Measurements from ENCODE around the gene RSAD2. TPM values are rescaled to one million over a fixed set of nuclear protein-coding genes. Genes with fewer than 3 reads are reported as not detected.

Gene RSAD2
- total and polyA plus RNA-seq, 2 donors (not counting 1 experiment from before 2014, with no cell fraction given), result 0.81 to 1.5 TPM

GRCh38 chr2:6906165-6906741 lies 28.7 kb downstream of the RSAD2 start:
- Histone ChIP-seq H3K9ac (ENCODE audit: low read length) (no peak overlapping the region), H3K27me3 (replicated peaks in 1 of 4; ENCODE audit: control extremely low read depth in 1 of 4, control insufficient read depth in 3 of 4, insufficient read depth in 4 of 4, low read length in 3 of 4) (no peaks in the 10 kb centered on the region), H3K9me3 (ENCODE audit: control extremely low read depth in 1 of 3, control insufficient read depth in 2 of 3, insufficient read depth in 1 of 3, low read length in 2 of 3) (peaks cover 0 to 8% (median 2%) of the 10 kb centered on the region in 3 donors), H2AFZ (ENCODE audit: insufficient read depth, low read depth, low read length, poor library complexity, severe bottlenecking) (no peak overlapping the region), H3K4me3 (ENCODE audit: control extremely low read depth in 1 of 5, extremely low read depth in 1 of 5, insufficient read depth in 1 of 5, low read depth in 2 of 5, low read length in 4 of 5) (no peak overlapping the region), H3K4me2 (replicated peaks; ENCODE audit: low read depth, low read length, poor library complexity, severe bottlenecking) (no peak overlapping the region), H3K79me2 (ENCODE audit: control insufficient read depth, insufficient read depth, low read length) (no peaks in the 10 kb centered on the region), H3K36me3 (replicated peaks in 1 of 2; ENCODE audit: control extremely low read depth in 1 of 2, control insufficient read depth in 1 of 2, extremely low read depth in 1 of 2, insufficient read depth in 2 of 2, low read length in 1 of 2) (no peaks in the 10 kb centered on the region), H4K20me1 (ENCODE audit: control insufficient read depth, insufficient read depth, low read length, poor library complexity, severe bottlenecking) (no peaks in the 10 kb centered on the region), H3K4me1 (ENCODE audit: control insufficient read depth in 2 of 2, insufficient read depth in 2 of 2, low read length in 2 of 2) (peaks cover 24% of the 10 kb centered on the region in 2 donors), H3K27ac (ENCODE audit: low read length in 2 of 2) (no peak overlapping the region)
- no peak overlapping the region for H3K27ac Mint-ChIP-seq
- H3K4me1 Mint-ChIP-seq, result peaks cover 24% of the 10 kb centered on the region
- no CpG with 5 or more reads among the region's 1 CpG for WGBS (ENCODE audit: insufficient coverage)
- ChIA-PET POLR2A (no interaction called here), CTCF (interaction anchor here (0.7 to 3.0 kb wide), 6 partner anchors 9 to 138 kb away, joined by 3 to 17 read pairs (median 4); no protein-coding TSS in a partner anchor)
- TF ChIP-seq CTCF (IDR thresholded peaks at IDR 0.05) (no peak), EZH2 (IDR thresholded peaks at IDR 0.05; ENCODE audit: borderline replicate concordance, insufficient read depth, low read depth, low read length, poor library complexity, severe bottlenecking) (no peak)
- H3K9me3 Mint-ChIP-seq (ENCODE audit: insufficient read depth), result peaks cover 7% of the 10 kb centered on the region
- ATAC-seq (ENCODE audit: low read depth), result no peak
- no peak for DNase-seq
- intact Hi-C loops (cut with micrococcal nuclease), result loop anchor here (10.0 kb wide), 1 partner anchor 1779 kb away; the partner anchor contains the start of gene ID2
- H3K27me3 Mint-ChIP-seq, result no peaks in the 10 kb centered on the region
- no peak overlapping the region for H3K4me3 Mint-ChIP-seq

DNA sequence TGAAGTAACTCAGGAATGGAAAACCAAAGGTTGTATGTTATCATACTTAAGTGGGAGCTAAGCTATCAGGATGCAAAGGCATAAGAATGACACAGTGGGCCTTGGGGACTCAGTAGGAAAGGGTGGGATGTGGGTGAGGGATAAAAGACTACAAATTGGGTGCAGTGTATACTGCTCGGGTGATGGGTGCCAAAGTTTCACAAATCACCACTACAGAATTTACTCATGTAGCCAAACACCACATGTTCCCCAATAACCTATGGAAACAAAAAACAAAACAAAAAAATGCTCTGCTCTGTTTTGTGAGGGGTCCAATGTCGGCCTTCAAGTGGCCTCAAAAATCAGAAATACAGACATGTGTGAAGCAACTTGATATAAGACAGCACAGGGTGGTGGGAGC lies 30.7 kb downstream of the RSAD2 start:
- Histone ChIP-seq H3K9ac (ENCODE audit: low read length) (no peak overlapping the region), H3K36me3 (replicated peaks in 1 of 2; ENCODE audit: control extremely low read depth in 1 of 2, control insufficient read depth in 1 of 2, extremely low read depth in 1 of 2, insufficient read depth in 2 of 2, low read length in 1 of 2) (no peaks in the 10 kb centered on the region), H3K27me3 (replicated peaks in 1 of 4; ENCODE audit: control extremely low read depth in 1 of 4, control insufficient read depth in 3 of 4, insufficient read depth in 4 of 4, low read length in 3 of 4) (no peaks in the 10 kb centered on the region), H3K4me3 (ENCODE audit: control extremely low read depth in 1 of 5, extremely low read depth in 1 of 5, insufficient read depth in 1 of 5, low read depth in 2 of 5, low read length in 4 of 5) (no peak overlapping the region), H3K27ac (ENCODE audit: low read length in 2 of 2) (no peak overlapping the region), H3K4me2 (replicated peaks; ENCODE audit: low read depth, low read length, poor library complexity, severe bottlenecking) (no peak overlapping the region), H3K79me2 (ENCODE audit: control insufficient read depth, insufficient read depth, low read length) (no peaks in the 10 kb centered on the region), H2AFZ (ENCODE audit: insufficient read depth, low read depth, low read length, poor library complexity, severe bottlenecking) (no peak overlapping the region), H3K9me3 (ENCODE audit: control extremely low read depth in 1 of 3, control insufficient read depth in 2 of 3, insufficient read depth in 1 of 3, low read length in 2 of 3) (peaks cover 0 to 8% (median 0%) of the 10 kb centered on the region in 3 donors), H3K4me1 (ENCODE audit: control insufficient read depth in 2 of 2, insufficient read depth in 2 of 2, low read length in 2 of 2) (peaks cover 24 to 26% of the 10 kb centered on the region in 2 donors), H4K20me1 (ENCODE audit: control insufficient read depth, insufficient read depth, low read length, poor library complexity, severe bottlenecking) (no peaks in the 10 kb centered on the region)
- no CpG with 5 or more reads among the region's 2 CpGs for WGBS (ENCODE audit: insufficient coverage)
- no peak overlapping the region for H3K27ac Mint-ChIP-seq
- no peak overlapping the region for H3K4me3 Mint-ChIP-seq
- DNase-seq, result no peak
- no peaks in the 10 kb centered on the region for H3K27me3 Mint-ChIP-seq
- intact Hi-C loops (cut with micrococcal nuclease), result loop anchor here (10.0 kb wide), 1 partner anchor 1777 kb away; the partner anchor contains the start of gene ID2
- H3K9me3 Mint-ChIP-seq (ENCODE audit: insufficient read depth), result no peaks in the 10 kb centered on the region
- ChIA-PET CTCF (interaction anchor here (1.2 to 3.0 kb wide), 2 partner anchors 8 to 12 kb away, joined by 5 to 17 read pairs; partner anchors contain the start of gene RNF144A), POLR2A (no interaction called here)
- ATAC-seq (ENCODE audit: low read depth), result no peak
- TF ChIP-seq CTCF (IDR thresholded peaks at IDR 0.05), result no peak
- no peak for TF ChIP-seq EZH2 (IDR thresholded peaks at IDR 0.05; ENCODE audit: borderline replicate concordance, insufficient read depth, low read depth, low read length, poor library complexity, severe bottlenecking)
- H3K4me1 Mint-ChIP-seq, result peaks cover 27% of the 10 kb centered on the region
